Prostate gland (tissue), 2 donors: ENCODE data around the gene FANK1. TPM values are rescaled to one million over a fixed set of nuclear protein-coding genes. Genes with fewer than 3 reads are reported as not detected.

Experiments used
- DNase-seq: peaks from one replicate; pipeline ENCODE4 v3.0.0-alpha.2; 2019; ENCODE audit warnings: low spot score
- H3K27ac ChIP-seq, 2 donors: fragments of 200-600 bp; sonication (generic); 2 replicates each; pipeline ENCODE4 v1.5.1; 2017 to 2019
- H3K27me3 ChIP-seq: fragments of 200-600 bp; sonication (generic); replicated peaks from 2 replicates; pipeline ENCODE4 v1.5.1; 2019; ENCODE audit not compliant: insufficient read depth
- H3K36me3 ChIP-seq, 2 donors: fragments of 200-600 bp; sonication (generic); 1 replicate in 1 of 2; 2 replicates in 1 of 2; pipeline versions ENCODE4 v1.5.1 to v1.8.1; 2017 to 2019
- H3K4me1 ChIP-seq: fragments of 200-600 bp; sonication (generic); replicated peaks from 2 replicates; pipeline ENCODE4 v1.5.1; 2019
- H3K4me3 ChIP-seq, 2 donors: fragments of 200-600 bp; sonication (generic); 2 replicates each; pipeline ENCODE4 v1.5.1; 2017 to 2019
- H3K9me3 ChIP-seq: fragments of 200-600 bp; sonication (generic); 2 replicates; pipeline ENCODE4 v1.5.1; 2017
- CTCF ChIP-seq, 4 experiments: fragments of 200-600 bp in 2 of 4; fragments of 450-650 bp in 2 of 4; sonication (generic) in 2 of 4; IDR thresholded peaks; 1 replicate in 3 of 4; 2 replicates in 1 of 4; pipeline ENCODE4 v1.5.1; 2016 to 2019; ENCODE audit warnings: antibody characterized with exemption in 4 of 4, mild to moderate bottlenecking in 2 of 4, moderate library complexity in 2 of 4
- POLR2A ChIP-seq: fragments of 450-650 bp; IDR thresholded peaks from one replicate; pipeline ENCODE4 v1.6.1; 2016; ENCODE audit warnings: antibody characterized with exemption, mild to moderate bottlenecking
- POLR2AphosphoS5 ChIP-seq: sonication (generic); formaldehyde crosslinking; IDR thresholded peaks from one replicate; pipeline ENCODE4 v1.6.1; 2017; ENCODE audit warnings: antibody characterized with exemption
- WGBS: methylation state at CpG from one replicate; pipeline ENCODE4 v1.1.5; 2018; 5-methylcytosine and 5-hydroxymethylcytosine counted together
- intact Hi-C: fragments of 100-400 bp; cut with DNase I; formaldehyde crosslinking; loops from one replicate; pipeline ENCODE4 v1.14.2; 2022
- total RNA-seq, 2 donors: library from RNA; depleted of rRNA; stranded (reverse); fragments of >200 nt; gene quantifications; one replicate each; pipeline ENCODE4 v1.1.0, GENCODE V29; 2016

Gene FANK1
- total RNA-seq, 2 donors from 2014 or later = 2.6 to 7.9 TPM

GRCh38 chr10:125994601-125995000 is 98.2 kb downstream of the FANK1 start:
- no peak overlapping the region for H3K4me3 ChIP-seq
- H3K27me3 ChIP-seq = no peaks in the 10 kb centered on the region
- no peak overlapping the region for H3K27ac ChIP-seq
- no peak for DNase-seq
- no peaks in the 10 kb centered on the region for H3K9me3 ChIP-seq
- no peaks in the 10 kb centered on the region for H3K4me1 ChIP-seq
- no peaks in the 10 kb centered on the region for H3K36me3 ChIP-seq
- TF ChIP-seq CTCF (IDR thresholded peaks at IDR 0.05) (no peak), POLR2AphosphoS5 (no peak), POLR2A (no peak)
- 91% methylated on average over 6 of the region's 6 CpGs for WGBS
- intact Hi-C loops = no loop called here

GRCh38 chr10:125995726-125996304 is 99.5 kb downstream of the FANK1 start:
- WGBS = 98% methylated on average over 9 of the region's 9 CpGs
- DNase-seq = no peak
- TF ChIP-seq POLR2AphosphoS5 (no peak), POLR2A (no peak)
- no peaks in the 10 kb centered on the region for H3K4me1 ChIP-seq
- intact Hi-C loops = no loop called here
- H3K27me3 ChIP-seq = no peaks in the 10 kb centered on the region
- H3K9me3 ChIP-seq = no peaks in the 10 kb centered on the region
- H3K36me3 ChIP-seq = no peaks in the 10 kb centered on the region
- H3K4me3 ChIP-seq = no peak overlapping the region
- H3K27ac ChIP-seq = no peak overlapping the region

GRCh38 chr10:125997586-125997985 is 101.2 kb downstream of the FANK1 start:
- no peak overlapping the region for H3K4me3 ChIP-seq
- no peaks in the 10 kb centered on the region for H3K4me1 ChIP-seq
- no peaks in the 10 kb centered on the region for H3K27me3 ChIP-seq
- 96% methylated on average over 10 of the region's 12 CpGs for WGBS
- DNase-seq = no peak
- H3K9me3 ChIP-seq = no peaks in the 10 kb centered on the region
- intact Hi-C loops = no loop called here
- TF ChIP-seq POLR2A (no peak), POLR2AphosphoS5 (no peak), CTCF (IDR thresholded peaks at IDR 0.05) (no peak)
- H3K27ac ChIP-seq = no peak overlapping the region
- H3K36me3 ChIP-seq = no peaks in the 10 kb centered on the region

- Histone ChIP-seq H3K4me1 (no peaks in the 10 kb centered on the region), H3K36me3 (no peaks in the 10 kb centered on the region), H3K9me3 (no peaks in the 10 kb centered on the region), H3K27ac (no peak overlapping the region), H3K27me3 (no peaks in the 10 kb centered on the region), H3K4me3 (no peak overlapping the region)
- TF ChIP-seq POLR2AphosphoS5 = no peak
- no peak for TF ChIP-seq CTCF (IDR thresholded peaks at IDR 0.05)
- TF ChIP-seq POLR2A = no peak
- intact Hi-C loops = no loop called here
- no peak for DNase-seq
- WGBS = 70% methylated on average over 3 of the region's 3 CpGs
Observed at GRCh38 chr10:125999694-126000093, 103.3 kb downstream of the FANK1 start.

GRCh38 chr10:126001576-126001975 is 105.2 kb downstream of the FANK1 start:
- no peaks in the 10 kb centered on the region for H3K4me1 ChIP-seq
- H3K27me3 ChIP-seq = no peaks in the 10 kb centered on the region
- DNase-seq = no peak
- TF ChIP-seq CTCF (IDR thresholded peaks at IDR 0.05) (no peak), POLR2A (no peak), POLR2AphosphoS5 (no peak)
- H3K4me3 ChIP-seq = no peak overlapping the region
- intact Hi-C loops = no loop called here
- no peak overlapping the region for H3K27ac ChIP-seq
- no peaks in the 10 kb centered on the region for H3K36me3 ChIP-seq
- no peaks in the 10 kb centered on the region for H3K9me3 ChIP-seq
- 76% methylated on average over 2 of the region's 2 CpGs for WGBS
